Erythroblast (primary cell): Measurements from ENCODE around the gene CASZ1.

Source experiments
- GATA1 ChIP-seq: IDR thresholded peaks from 2 replicates; pipeline ENCODE4 v1.6.1; 2011; ENCODE audit warnings: low read depth, mild to moderate bottlenecking, control low read depth, low read length, moderate library complexity
- POLR2A ChIP-seq: IDR thresholded peaks from 2 replicates; pipeline ENCODE4 v1.6.1; 2011; ENCODE audit warnings: mild to moderate bottlenecking, low read length

DNA sequence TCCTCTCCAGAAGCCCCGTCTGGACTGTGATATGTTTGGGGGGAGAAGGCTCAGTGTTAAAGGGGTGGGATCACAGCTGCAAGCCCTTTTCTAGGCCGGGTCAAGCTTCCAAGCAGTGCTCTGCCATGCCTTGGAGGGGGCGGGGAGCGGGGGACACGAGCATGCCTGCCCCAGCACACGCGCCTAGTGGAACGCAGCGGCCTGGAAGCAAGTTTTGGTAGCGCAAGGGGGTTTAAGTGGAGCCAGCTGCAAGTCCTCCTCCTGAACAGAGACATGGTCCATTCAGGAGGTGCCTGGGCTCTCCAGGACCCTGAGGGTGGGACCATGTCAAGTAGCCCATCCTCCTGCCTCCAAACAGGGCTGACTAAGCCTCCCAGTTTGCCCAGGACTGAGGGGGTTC, 112.2 kb downstream of the CASZ1 start:
- TF ChIP-seq POLR2A (no peak), GATA1 (no peak)
